SK-N-SH (cell line): Measurements from ENCODE around the gene DDI1.

Experiments
- CHD2 ChIP-seq: fragments of 150-350 bp; IDR thresholded peaks from 2 replicates; pipeline ENCODE4 v1.6.1; 2018; ENCODE audit warnings: low read length; ENCODE audit not compliant: partially characterized antibody
- CTCF ChIP-seq: fragments of 200-600 bp; sonication (generic); IDR thresholded peaks from 2 replicates; pipeline ENCODE4 v1.6.1; 2017; ENCODE audit warnings: antibody characterized with exemption, mild to moderate bottlenecking, moderate library complexity
- FOXJ3 ChIP-seq: sonication (generic); formaldehyde crosslinking; IDR thresholded peaks from 2 replicates; pipeline ENCODE4 v1.5.1; 2020; ENCODE audit warnings: mild to moderate bottlenecking, missing genetic modification reagents
- POLR2AphosphoS5 ChIP-seq: IDR thresholded peaks from 2 replicates; pipeline ENCODE4 v1.6.1; 2012; ENCODE audit warnings: low read depth, low read length
- TEAD4 ChIP-seq: IDR thresholded peaks from 2 replicates; pipeline ENCODE4 v1.4.0; 2012; ENCODE audit warnings: mild to moderate bottlenecking, borderline replicate concordance; ENCODE audit not compliant: insufficient read depth

- TF ChIP-seq CTCF (no peak), POLR2AphosphoS5 (no peak), FOXJ3 (CRISPR knock-in tag) (no peak), TEAD4 (no peak), CHD2 (no peak)
Observed at GRCh38 chr11:104073950-104074705, 37.7 kb downstream of the DDI1 start.
